Measurements from ENCODE around the gene TULP3. TPM values are rescaled to one million over a fixed set of nuclear protein-coding genes. Genes with fewer than 3 reads are reported as not detected.

Gene TULP3
- total and polyA plus RNA-seq, 2 of the 8 experiments (the other 6 are each of a cell fraction or from before 2014, with no cell fraction given) = 18.4 to 21.2 TPM

- no peak for TF ChIP-seq CHD7 (IDR thresholded peaks at IDR 0.05; ENCODE audit: insufficient replicate concordance, low read length)
Observed at GRCh38 chr12:2973566-2973965, 82.9 kb downstream of the TULP3 start (continued).
